Measurements from ENCODE around the gene REG1A. TPM values are rescaled to one million over a fixed set of nuclear protein-coding genes. Genes with fewer than 3 reads are reported as not detected.

The REG1A gene
- total and polyA plus RNA-seq, 2 experiments from 2014 or later: 0.53 TPM; not detected in 1

- Histone ChIP-seq H3K4me1 (ENCODE audit: insufficient read depth) (no peaks in the 10 kb centered on the region), H3K4me2 (no peak overlapping the region), H3K9me2 (replicated peaks; ENCODE audit: insufficient read depth) (no peaks in the 10 kb centered on the region), H2AFZ (no peak overlapping the region), H4K20me1 (ENCODE audit: insufficient read depth, poor library complexity, severe bottlenecking) (no peaks in the 10 kb centered on the region), H3K4me3 (no peak overlapping the region), H3K36me3 (replicated peaks; ENCODE audit: insufficient read depth, low read depth) (no peaks in the 10 kb centered on the region), H3K27ac (no peak overlapping the region), H3K79me2 (no peaks in the 10 kb centered on the region), H3K9me3 (ENCODE audit: low read depth) (no peaks in the 10 kb centered on the region), H3K27me3 (no peaks in the 10 kb centered on the region)
- TF ChIP-seq EZH2 (IDR thresholded peaks at IDR 0.05; ENCODE audit: borderline replicate concordance) (no peak), EZH2phosphoT487 (IDR thresholded peaks at IDR 0.05; ENCODE audit: low read depth, severe bottlenecking, unreplicated experiment) (no peak)
- TF ChIP-seq, protein P1, sequence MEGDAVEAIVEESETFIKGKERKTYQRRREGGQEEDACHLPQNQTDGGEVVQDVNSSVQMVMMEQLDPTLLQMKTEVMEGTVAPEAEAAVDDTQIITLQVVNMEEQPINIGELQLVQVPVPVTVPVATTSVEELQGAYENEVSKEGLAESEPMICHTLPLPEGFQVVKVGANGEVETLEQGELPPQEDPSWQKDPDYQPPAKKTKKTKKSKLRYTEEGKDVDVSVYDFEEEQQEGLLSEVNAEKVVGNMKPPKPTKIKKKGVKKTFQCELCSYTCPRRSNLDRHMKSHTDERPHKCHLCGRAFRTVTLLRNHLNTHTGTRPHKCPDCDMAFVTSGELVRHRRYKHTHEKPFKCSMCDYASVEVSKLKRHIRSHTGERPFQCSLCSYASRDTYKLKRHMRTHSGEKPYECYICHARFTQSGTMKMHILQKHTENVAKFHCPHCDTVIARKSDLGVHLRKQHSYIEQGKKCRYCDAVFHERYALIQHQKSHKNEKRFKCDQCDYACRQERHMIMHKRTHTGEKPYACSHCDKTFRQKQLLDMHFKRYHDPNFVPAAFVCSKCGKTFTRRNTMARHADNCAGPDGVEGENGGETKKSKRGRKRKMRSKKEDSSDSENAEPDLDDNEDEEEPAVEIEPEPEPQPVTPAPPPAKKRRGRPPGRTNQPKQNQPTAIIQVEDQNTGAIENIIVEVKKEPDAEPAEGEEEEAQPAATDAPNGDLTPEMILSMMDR (IDR thresholded peaks at IDR 0.05; ENCODE audit: poor library complexity): no peak
- DNase-seq (ENCODE audit: low spot score): no peak
- 95% methylated on average over 6 of the region's 6 CpGs for WGBS (ENCODE audit: low lambda C conversion rate, missing lambda C conversion rate)
Observed at GRCh38 chr2:79097843-79098242, 22.4 kb upstream of the REG1A start.

DNA sequence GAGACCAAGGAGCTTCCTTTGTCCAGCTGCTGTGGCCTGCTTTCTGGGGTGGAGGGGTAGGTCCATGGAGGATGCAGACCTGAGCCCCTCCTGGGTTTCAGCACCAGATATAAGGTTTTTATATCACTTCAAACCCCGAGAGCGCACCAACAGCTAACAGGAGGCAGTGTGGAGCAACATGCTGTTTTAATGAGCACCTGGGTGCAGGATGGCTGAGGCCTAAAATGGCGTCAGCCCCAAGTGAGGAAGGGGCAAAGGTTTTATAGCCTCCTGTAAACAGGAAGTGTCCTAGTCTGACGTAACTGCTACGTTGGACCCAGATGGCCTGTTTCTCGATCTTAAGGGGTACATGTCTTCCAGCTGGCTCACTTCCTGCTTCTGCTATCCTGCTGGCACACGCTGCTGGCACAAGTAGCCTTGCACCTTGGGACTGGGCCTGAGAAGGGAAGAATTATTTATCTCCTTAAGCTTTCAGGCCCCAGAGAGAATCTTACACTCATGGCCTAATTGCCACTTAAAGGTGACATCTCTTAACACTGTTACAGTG lies 21.1 kb upstream of the REG1A start:
- 71% methylated on average over 7 of the region's 7 CpGs for WGBS (ENCODE audit: low lambda C conversion rate, missing lambda C conversion rate)
- TF ChIP-seq EZH2phosphoT487 (IDR thresholded peaks at IDR 0.05; ENCODE audit: low read depth, severe bottlenecking, unreplicated experiment) (no peak), EZH2 (IDR thresholded peaks at IDR 0.05; ENCODE audit: borderline replicate concordance) (no peak)
- TF ChIP-seq, protein P1 (IDR thresholded peaks at IDR 0.05; ENCODE audit: poor library complexity): no peak

DNA sequence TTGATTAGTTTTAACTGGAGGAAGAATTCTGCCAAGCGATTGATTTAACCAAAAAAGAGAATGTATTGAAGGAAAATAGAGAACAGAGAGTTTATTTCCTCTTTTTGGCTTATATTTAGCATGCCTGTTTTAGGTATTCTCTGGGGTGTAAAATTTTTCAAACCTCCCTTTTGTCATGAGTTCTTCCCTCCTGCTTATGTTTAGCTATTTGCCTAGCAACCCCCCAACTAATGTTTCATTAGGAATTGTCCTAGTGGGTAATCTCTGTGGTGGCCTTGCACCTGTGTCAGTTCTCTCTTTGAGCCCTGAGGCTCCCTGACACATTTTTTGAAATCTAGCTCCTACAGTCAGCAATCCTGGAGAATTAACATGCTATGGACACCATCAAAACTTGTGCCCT lies 20.0 kb upstream of the REG1A start:
- H3K4me2 ChIP-seq: no peak overlapping the region
- H3K27me3 ChIP-seq: no peaks in the 10 kb centered on the region
- DNase-seq (ENCODE audit: low spot score): no peak
- TF ChIP-seq EZH2phosphoT487 (IDR thresholded peaks at IDR 0.05; ENCODE audit: low read depth, severe bottlenecking, unreplicated experiment): no peak
- no peak for TF ChIP-seq EZH2 (IDR thresholded peaks at IDR 0.05; ENCODE audit: borderline replicate concordance)
- TF ChIP-seq, protein P1 (IDR thresholded peaks at IDR 0.05; ENCODE audit: poor library complexity): no peak
- H3K36me3 ChIP-seq (replicated peaks; ENCODE audit: insufficient read depth, low read depth): no peaks in the 10 kb centered on the region
- H4K20me1 ChIP-seq (ENCODE audit: insufficient read depth, poor library complexity, severe bottlenecking): no peaks in the 10 kb centered on the region
- H3K4me3 ChIP-seq: no peak overlapping the region
- no peaks in the 10 kb centered on the region for H3K4me1 ChIP-seq (ENCODE audit: insufficient read depth)
- no peaks in the 10 kb centered on the region for H3K79me2 ChIP-seq
- H3K9me2 ChIP-seq (replicated peaks; ENCODE audit: insufficient read depth): no peaks in the 10 kb centered on the region
- WGBS (ENCODE audit: low lambda C conversion rate, missing lambda C conversion rate): 100% methylated on average over 1 of the region's 1 CpG
- H3K27ac ChIP-seq: no peak overlapping the region
- no peaks in the 10 kb centered on the region for H3K9me3 ChIP-seq (ENCODE audit: low read depth)
- no peak overlapping the region for H2AFZ ChIP-seq

More for the DNA sequence above, 21.1 kb upstream of the REG1A start:
- Histone ChIP-seq H3K36me3 (replicated peaks; ENCODE audit: insufficient read depth, low read depth) (no peaks in the 10 kb centered on the region), H2AFZ (no peak overlapping the region), H3K4me2 (no peak overlapping the region), H3K27me3 (no peaks in the 10 kb centered on the region), H4K20me1 (ENCODE audit: insufficient read depth, poor library complexity, severe bottlenecking) (no peaks in the 10 kb centered on the region), H3K9me2 (replicated peaks; ENCODE audit: insufficient read depth) (no peaks in the 10 kb centered on the region), H3K4me1 (ENCODE audit: insufficient read depth) (no peaks in the 10 kb centered on the region), H3K9me3 (ENCODE audit: low read depth) (no peaks in the 10 kb centered on the region), H3K4me3 (no peak overlapping the region), H3K79me2 (no peaks in the 10 kb centered on the region), H3K27ac (no peak overlapping the region)
- DNase-seq (ENCODE audit: low spot score): no peak
